Lung (tissue), 12 donors: ENCODE data around the gene KRT4. TPM values are rescaled to one million over a fixed set of nuclear protein-coding genes. Genes with fewer than 3 reads are reported as not detected.

ENCODE experiments used
- ATAC-seq: fragments of 200-7000 bp; cut with Tn5 transposase; one replicate; pipeline ENCODE4 v1.9.1; 2020; ENCODE audit warnings: moderate number of reproducible peaks; ENCODE audit not compliant: insufficient read depth, low FRiP score
- DNase-seq, 3 donors: peaks; one replicate each; pipeline ENCODE4 v3.0.0-alpha.2; 2013 to 2017
- H3K27ac ChIP-seq, 2 donors: one replicate each; pipeline ENCODE4 v1.5.1; 2013; ENCODE audit warnings: mild to moderate bottlenecking in 2 of 2, moderate library complexity in 2 of 2, control low read depth in 1 of 2, inconsistent platforms in 1 of 2, low read depth in 1 of 2, low read length in 1 of 2
- H3K27me3 ChIP-seq, 3 donors: one replicate each; pipeline ENCODE4 v1.5.1; 2013; ENCODE audit warnings: low read length in 2 of 3; ENCODE audit not compliant: control insufficient read depth in 3 of 3, insufficient read depth in 3 of 3
- H3K36me3 ChIP-seq, 4 donors: one replicate each; pipeline ENCODE4 v1.5.1; 2013; ENCODE audit warnings: low read length in 4 of 4, mild to moderate bottlenecking in 1 of 4, moderate library complexity in 1 of 4; ENCODE audit not compliant: control insufficient read depth in 4 of 4, insufficient read depth in 4 of 4
- H3K4me1 ChIP-seq, 5 donors: one replicate each; pipeline ENCODE4 v1.5.1; 2013; ENCODE audit warnings: low read length in 5 of 5, mild to moderate bottlenecking in 2 of 5, moderate library complexity in 1 of 5; ENCODE audit not compliant: control insufficient read depth in 5 of 5, insufficient read depth in 5 of 5
- H3K4me3 ChIP-seq: one replicate; pipeline ENCODE4 v1.5.1; 2013; ENCODE audit warnings: mild to moderate bottlenecking, control low read depth, moderate library complexity
- H3K9ac ChIP-seq, 2 donors: one replicate each; pipeline ENCODE4 v1.5.1; 2013; ENCODE audit warnings: low read length in 2 of 2, control low read depth in 1 of 2; ENCODE audit not compliant: insufficient read depth in 1 of 2
- H3K9me3 ChIP-seq, 4 donors: one replicate each; pipeline ENCODE4 v1.5.1; 2013; ENCODE audit warnings: low read length in 3 of 4, mild to moderate bottlenecking in 1 of 4, moderate library complexity in 1 of 4; ENCODE audit not compliant: control insufficient read depth in 4 of 4, insufficient read depth in 3 of 4
- WGBS, 2 donors: extraction: QIAGEN DNeasy Blood & Tissue Kit; methylation state at CpG; one replicate each; pipeline ENCODE4 v1.1.7; 2013; 5-methylcytosine and 5-hydroxymethylcytosine counted together
- polyA plus RNA-seq, 2 donors: library from polyadenylated mRNA; stranded (reverse); fragments of 200-250 nt; gene quantifications; one replicate each; pipeline ENCODE4 v1.2.1, GENCODE V29; 2013
- total RNA-seq, 2 donors: library from RNA; depleted of rRNA in 1 of 2; stranded (reverse); fragments of >200 nt in 1 of 2; gene quantifications; one replicate each; pipeline ENCODE4 v1.2.1, GENCODE V29; 2014 to 2021
- TF ChIP-seq, protein P1 (sequence below): IDR thresholded peaks from 2 replicates; pipeline ENCODE4 v1.5.1; 2012; ENCODE audit warnings: mild to moderate bottlenecking; ENCODE audit errors: control extremely low read depth, extremely low read depth
- donor health status: control.
- donor health status: control.
- donor health status: Bipolar disorder and iron deficiency.
- donor health status: healthy.
- donor health status: DM: yes; HTN: yes; CAD: no.

KRT4 gene
- total and polyA plus RNA-seq, 4 donors = 1.3 to 7.7 (median 3.4) TPM

- peaks cover 0 to 23% (median 0%) of the 10 kb centered on the region in 3 donors for H3K27me3 ChIP-seq
- no peak for ATAC-seq
- H3K4me1 ChIP-seq = no peaks in the 10 kb centered on the region
- H3K36me3 ChIP-seq = no peaks in the 10 kb centered on the region
- H3K27ac ChIP-seq = no peak overlapping the region
- no peak overlapping the region for H3K9ac ChIP-seq
- no peaks in the 10 kb centered on the region for H3K9me3 ChIP-seq
- DNase-seq = no peak
- H3K4me3 ChIP-seq = no peak overlapping the region
- TF ChIP-seq, protein P1, sequence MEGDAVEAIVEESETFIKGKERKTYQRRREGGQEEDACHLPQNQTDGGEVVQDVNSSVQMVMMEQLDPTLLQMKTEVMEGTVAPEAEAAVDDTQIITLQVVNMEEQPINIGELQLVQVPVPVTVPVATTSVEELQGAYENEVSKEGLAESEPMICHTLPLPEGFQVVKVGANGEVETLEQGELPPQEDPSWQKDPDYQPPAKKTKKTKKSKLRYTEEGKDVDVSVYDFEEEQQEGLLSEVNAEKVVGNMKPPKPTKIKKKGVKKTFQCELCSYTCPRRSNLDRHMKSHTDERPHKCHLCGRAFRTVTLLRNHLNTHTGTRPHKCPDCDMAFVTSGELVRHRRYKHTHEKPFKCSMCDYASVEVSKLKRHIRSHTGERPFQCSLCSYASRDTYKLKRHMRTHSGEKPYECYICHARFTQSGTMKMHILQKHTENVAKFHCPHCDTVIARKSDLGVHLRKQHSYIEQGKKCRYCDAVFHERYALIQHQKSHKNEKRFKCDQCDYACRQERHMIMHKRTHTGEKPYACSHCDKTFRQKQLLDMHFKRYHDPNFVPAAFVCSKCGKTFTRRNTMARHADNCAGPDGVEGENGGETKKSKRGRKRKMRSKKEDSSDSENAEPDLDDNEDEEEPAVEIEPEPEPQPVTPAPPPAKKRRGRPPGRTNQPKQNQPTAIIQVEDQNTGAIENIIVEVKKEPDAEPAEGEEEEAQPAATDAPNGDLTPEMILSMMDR = no peak
- WGBS, 2 donors = 86 to 90% methylated on average over 6 of the region's 6 CpGs
Measured at GRCh38 chr12:52837781-52838608, 24.1 kb upstream of the KRT4 start.

- DNase-seq (no peak), ATAC-seq (no peak)
- no peaks in the 10 kb centered on the region for H3K9me3 ChIP-seq
- no peak overlapping the region for H3K27ac ChIP-seq
- H3K27me3 ChIP-seq = peaks cover 0 to 23% (median 0%) of the 10 kb centered on the region in 3 donors
- no peaks in the 10 kb centered on the region for H3K36me3 ChIP-seq
- no peak overlapping the region for H3K4me3 ChIP-seq
- TF ChIP-seq, protein P1 = no peak
- H3K4me1 ChIP-seq = no peaks in the 10 kb centered on the region
- H3K9ac ChIP-seq = no peak overlapping the region
- WGBS, 2 donors = 77 to 89% methylated on average over 9 of the region's 9 CpGs
Measured at GRCh38 chr12:52837413-52837741, 23.5 kb upstream of the KRT4 start.

DNA sequence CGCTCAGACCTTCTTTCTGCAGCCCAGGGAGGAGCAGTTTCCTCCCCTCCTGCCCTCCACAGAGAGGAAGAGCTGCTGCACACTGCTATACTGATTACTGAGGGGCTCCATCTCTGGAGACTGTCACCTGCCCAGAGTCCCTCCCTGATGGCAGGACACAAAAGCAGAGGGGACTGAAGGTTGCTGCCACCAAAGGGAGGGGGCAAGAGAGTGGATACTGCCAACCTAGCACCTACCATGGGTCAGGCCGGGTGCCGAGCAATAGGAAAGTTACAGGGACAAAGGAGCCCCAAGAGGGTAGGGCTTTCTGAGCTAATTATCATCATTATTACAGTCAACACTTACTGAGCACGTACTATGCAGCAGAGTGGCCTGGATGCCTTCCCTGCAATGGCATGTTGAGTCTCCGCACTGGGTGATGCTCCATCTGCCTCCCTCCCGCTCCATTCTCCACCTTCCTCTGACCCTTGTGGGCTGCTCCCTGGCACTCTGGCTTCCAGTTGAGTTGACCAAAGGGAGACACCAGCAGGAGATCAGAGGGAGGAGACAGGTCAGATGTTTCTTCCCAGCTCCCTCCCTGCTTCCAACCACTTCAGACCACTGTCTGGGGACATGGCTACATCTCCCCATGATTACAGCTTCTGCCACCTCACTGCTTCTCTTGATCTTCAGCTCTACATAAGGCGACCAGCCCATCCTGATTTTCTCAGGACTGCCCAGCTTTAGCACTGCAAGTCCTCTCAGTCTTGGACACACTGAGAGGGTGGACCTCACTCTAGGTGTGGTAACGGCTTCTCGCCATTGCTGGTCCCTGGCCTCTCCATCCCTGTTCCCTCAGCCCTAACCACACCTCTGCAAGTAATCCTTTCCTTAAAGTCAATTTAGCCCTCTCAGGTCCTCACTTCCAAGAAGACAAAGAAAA, 22.8 kb upstream of the KRT4 start:
- H3K4me3 ChIP-seq = no peak overlapping the region
- H3K27ac ChIP-seq = no peak overlapping the region
- no peak overlapping the region for H3K9ac ChIP-seq
- DNase-seq = no peak
- no peaks in the 10 kb centered on the region for H3K36me3 ChIP-seq
- peaks cover 0 to 18% (median 0%) of the 10 kb centered on the region in 3 donors for H3K27me3 ChIP-seq
- TF ChIP-seq, protein P1 = no peak
- no peaks in the 10 kb centered on the region for H3K4me1 ChIP-seq
- WGBS, 2 donors = 84 to 88% methylated on average over 9 of the region's 9 CpGs
- H3K9me3 ChIP-seq = no peaks in the 10 kb centered on the region
- no peak for ATAC-seq
